Activated CD8-positive, alpha-beta T cell treated with anti-CD3 and anti-CD28 coated beads, Interleukin-2, amount 10 ng/mL, durations not matched to agents 7 days and 5 days (primary cell): ENCODE data around the gene NRG3. TPM values are rescaled to one million over a fixed set of nuclear protein-coding genes. Genes with fewer than 3 reads are reported as not detected.

Experiments used
- ATAC-seq: fragments of 150-1000 bp; cut with Tn5 transposase; one replicate; pipeline ENCODE4 v1.10.0; 2021; ENCODE audit warnings: moderate library complexity
- CTCF ChIA-PET: fragments of 350-600 bp; sonication (Branson Sonifier 250); formaldehyde crosslinking; loops from one replicate; lab custom pipeline; 2021; ENCODE audit warnings: antibody characterized with exemption; lab: Charles Lee
- POLR2A ChIA-PET: fragments of 350-600 bp; sonication (Branson Sonifier 250); formaldehyde crosslinking; loops from one replicate; lab custom pipeline; 2021; ENCODE audit warnings: antibody characterized with exemption; lab: Charles Lee
- DNase-seq: peaks from one replicate; pipeline ENCODE4 v3.0.0-alpha.2; 2020
- H3K27ac Mint-ChIP-seq: one replicate; pipeline ENCODE4 v1.8.0; 2021; ENCODE audit warnings: mild to moderate bottlenecking, mixed read lengths
- H3K27me3 Mint-ChIP-seq: one replicate; pipeline ENCODE4 v1.8.0; 2021; ENCODE audit warnings: low read depth, mixed read lengths
- H3K36me3 Mint-ChIP-seq: one replicate; pipeline ENCODE4 v1.8.0; 2021; ENCODE audit warnings: low read depth, mixed read lengths
- H3K4me1 Mint-ChIP-seq: one replicate; pipeline ENCODE4 v1.8.0; 2021; ENCODE audit warnings: low read depth, mixed read lengths
- H3K4me3 Mint-ChIP-seq: one replicate; pipeline ENCODE4 v1.8.0; 2021; ENCODE audit warnings: mild to moderate bottlenecking, mixed read lengths
- H3K9me3 Mint-ChIP-seq: one replicate; pipeline ENCODE4 v1.8.0; 2022; ENCODE audit warnings: mixed read lengths; ENCODE audit not compliant: insufficient read depth
- total RNA-seq, 2 experiments: library from RNA; stranded (reverse); gene quantifications; one replicate each; pipeline ENCODE4 v1.2.3, GENCODE V29; 2021

Gene NRG3
- total RNA-seq, 2 experiments from 2014 or later, result not detected

DNA sequence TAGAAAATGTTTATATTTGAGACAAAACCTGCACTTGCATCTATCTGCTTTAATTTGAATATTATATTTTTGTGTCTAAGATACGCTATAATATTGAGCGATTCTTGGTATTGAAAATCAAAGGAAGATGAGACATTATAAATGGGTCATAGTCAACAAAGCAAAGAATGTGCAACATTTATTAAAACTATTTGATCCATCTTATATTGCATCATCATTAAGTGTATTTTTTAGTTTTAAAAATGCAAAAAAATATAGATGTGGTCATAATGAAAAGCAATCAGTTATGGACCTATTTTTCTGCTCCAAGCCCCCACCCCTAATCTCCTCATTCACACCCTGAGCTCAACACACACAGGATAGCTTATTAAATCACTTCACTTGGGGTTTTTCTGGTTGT lies 847.3 kb downstream of the NRG3 start:
- Mint-ChIP-seq H3K4me3 (no peak overlapping the region), H3K27ac (no peak overlapping the region), H3K27me3 (no peaks in the 10 kb centered on the region), H3K4me1 (no peaks in the 10 kb centered on the region), H3K9me3 (peaks cover 18% of the 10 kb centered on the region), H3K36me3 (no peaks in the 10 kb centered on the region)
- ChIA-PET POLR2A (no interaction called here), CTCF (no interaction called here)
- no peak for DNase-seq
- no peak for ATAC-seq

DNA sequence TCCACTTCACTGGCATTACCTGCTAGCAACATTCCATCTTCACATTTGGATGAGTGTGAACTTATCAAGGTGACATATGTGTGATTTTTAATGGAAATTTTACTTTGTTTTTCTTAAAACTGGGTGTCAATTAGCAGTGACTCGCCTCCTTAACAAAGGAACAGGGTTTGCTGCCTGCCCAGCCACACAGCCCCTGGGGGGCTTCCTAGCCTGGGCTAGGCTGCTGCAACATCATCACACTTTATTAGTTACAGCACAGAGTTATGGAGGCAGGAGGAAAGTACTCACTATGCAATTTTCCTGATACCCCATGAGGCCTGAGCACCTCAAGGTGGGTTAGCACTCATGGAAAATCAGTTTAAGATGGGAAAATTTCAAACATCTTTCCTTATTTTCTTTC lies 861.3 kb downstream of the NRG3 start:
- no peaks in the 10 kb centered on the region for H3K27me3 Mint-ChIP-seq
- no peaks in the 10 kb centered on the region for H3K4me1 Mint-ChIP-seq
- ChIA-PET POLR2A (no interaction called here), CTCF (no interaction called here)
- H3K9me3 Mint-ChIP-seq, result no peaks in the 10 kb centered on the region
- no peak overlapping the region for H3K27ac Mint-ChIP-seq
- DNase-seq (no peak), ATAC-seq (no peak)
- no peak overlapping the region for H3K4me3 Mint-ChIP-seq
- H3K36me3 Mint-ChIP-seq, result no peaks in the 10 kb centered on the region

DNA sequence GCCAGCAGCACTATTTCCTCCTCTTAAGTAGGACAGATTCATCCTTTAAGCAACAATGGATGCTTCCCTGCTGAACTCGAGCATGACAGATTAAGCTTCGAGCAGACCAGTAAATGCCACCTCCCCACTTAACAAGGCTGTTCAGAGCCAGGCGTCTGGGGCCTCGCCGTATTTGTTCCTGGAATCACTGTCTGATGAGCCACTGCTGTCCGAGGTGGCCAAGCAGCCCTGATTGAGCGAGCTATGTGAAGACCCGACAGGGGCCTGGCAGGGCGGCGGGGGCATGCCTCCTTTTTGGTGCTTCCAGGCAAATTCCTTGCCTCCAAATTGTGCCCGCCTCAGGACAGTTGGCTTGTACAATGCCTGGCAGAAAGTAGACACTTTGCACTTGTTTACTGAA lies 862.6 kb downstream of the NRG3 start:
- POLR2A ChIA-PET, result no interaction called here
- Mint-ChIP-seq H3K4me1 (no peaks in the 10 kb centered on the region), H3K36me3 (no peaks in the 10 kb centered on the region), H3K9me3 (no peaks in the 10 kb centered on the region), H3K27ac (no peak overlapping the region), H3K4me3 (no peak overlapping the region), H3K27me3 (no peaks in the 10 kb centered on the region)
- CTCF ChIA-PET, result no interaction called here
- DNase-seq (no peak), ATAC-seq (no peak)

DNA sequence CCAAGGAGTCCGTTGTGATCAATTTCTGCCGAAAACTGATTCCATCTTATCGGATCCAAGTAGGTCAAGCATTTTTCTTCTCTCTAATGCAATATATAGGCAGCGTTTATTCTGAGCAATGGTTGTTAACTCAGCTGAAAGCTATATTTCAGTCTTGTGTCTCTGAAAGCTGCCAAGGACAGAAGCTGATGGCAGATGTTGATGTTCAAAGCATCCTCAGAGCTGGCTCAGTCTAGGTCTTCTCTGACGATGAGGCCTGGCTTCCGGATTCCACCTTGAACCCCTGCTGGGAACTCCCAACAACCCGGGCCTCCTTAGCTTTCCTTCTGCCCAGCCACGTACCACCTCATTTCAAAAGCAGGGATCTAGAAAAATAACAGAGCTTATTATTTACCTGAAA lies 863.6 kb downstream of the NRG3 start:
- Mint-ChIP-seq H3K9me3 (no peaks in the 10 kb centered on the region), H3K27me3 (no peaks in the 10 kb centered on the region), H3K4me3 (no peak overlapping the region), H3K4me1 (no peaks in the 10 kb centered on the region), H3K36me3 (no peaks in the 10 kb centered on the region), H3K27ac (no peak overlapping the region)
- no peak for DNase-seq
- CTCF ChIA-PET, result no interaction called here
- POLR2A ChIA-PET, result no interaction called here
- ATAC-seq, result no peak

DNA sequence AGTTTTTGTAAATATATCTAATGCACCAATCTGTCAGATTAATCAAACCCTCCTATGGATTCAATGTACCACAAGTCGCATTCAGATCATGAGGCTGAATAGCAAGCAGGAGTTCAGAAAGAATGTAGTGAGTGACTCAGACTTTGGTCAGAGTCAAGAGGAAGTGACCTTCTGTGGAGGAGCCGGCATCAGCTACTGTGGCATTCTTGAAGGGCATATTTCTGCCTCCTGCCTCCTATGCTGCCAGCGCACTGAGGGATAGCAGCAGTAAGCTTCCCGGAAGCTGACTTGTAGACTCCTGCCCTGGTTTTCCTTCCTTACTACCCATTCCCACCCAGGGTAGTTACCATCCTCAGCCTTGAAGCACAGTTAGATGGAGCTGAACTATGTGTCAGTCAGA lies 867.5 kb downstream of the NRG3 start:
- H3K9me3 Mint-ChIP-seq, result no peaks in the 10 kb centered on the region
- no peak for DNase-seq
- ChIA-PET POLR2A (no interaction called here), CTCF (no interaction called here)
- H3K27ac Mint-ChIP-seq, result no peak overlapping the region
- H3K4me3 Mint-ChIP-seq, result no peak overlapping the region
- no peaks in the 10 kb centered on the region for H3K36me3 Mint-ChIP-seq
- no peaks in the 10 kb centered on the region for H3K4me1 Mint-ChIP-seq
- H3K27me3 Mint-ChIP-seq, result no peaks in the 10 kb centered on the region
- ATAC-seq, result no peak

GRCh38 chr10:82742898-82743297 lies 867.9 kb downstream of the NRG3 start:
- POLR2A ChIA-PET, result no interaction called here
- Mint-ChIP-seq H3K9me3 (no peaks in the 10 kb centered on the region), H3K36me3 (no peaks in the 10 kb centered on the region), H3K4me1 (no peaks in the 10 kb centered on the region), H3K4me3 (no peak overlapping the region), H3K27ac (no peak overlapping the region), H3K27me3 (no peaks in the 10 kb centered on the region)
- ATAC-seq, result no peak
- DNase-seq, result no peak
- CTCF ChIA-PET, result no interaction called here

- ChIA-PET CTCF (no interaction called here), POLR2A (no interaction called here)
- H3K4me1 Mint-ChIP-seq, result no peaks in the 10 kb centered on the region
These were observed 875.5 kb downstream of the NRG3 start for GRCh38 chr10:82750538-82750937.

GRCh38 chr10:82757397-82757796 lies 882.4 kb downstream of the NRG3 start:
- no peaks in the 10 kb centered on the region for H3K36me3 Mint-ChIP-seq
- POLR2A ChIA-PET, result no interaction called here
- peaks cover 4% of the 10 kb centered on the region for H3K9me3 Mint-ChIP-seq
- CTCF ChIA-PET, result no interaction called here
- no peaks in the 10 kb centered on the region for H3K27me3 Mint-ChIP-seq
- no peak for ATAC-seq
- no peaks in the 10 kb centered on the region for H3K4me1 Mint-ChIP-seq
- H3K27ac Mint-ChIP-seq, result no peak overlapping the region
- H3K4me3 Mint-ChIP-seq, result no peak overlapping the region
- no peak for DNase-seq

More at GRCh38 chr10:82750538-82750937, 875.5 kb downstream of the NRG3 start:
- Mint-ChIP-seq H3K36me3 (no peaks in the 10 kb centered on the region), H3K27ac (no peak overlapping the region), H3K27me3 (no peaks in the 10 kb centered on the region), H3K4me3 (no peak overlapping the region), H3K9me3 (no peaks in the 10 kb centered on the region)
- DNase-seq, result no peak
- ATAC-seq, result no peak

- CTCF ChIA-PET, result no interaction called here
- Mint-ChIP-seq H3K36me3 (no peaks in the 10 kb centered on the region), H3K27me3 (no peaks in the 10 kb centered on the region), H3K4me3 (no peak overlapping the region), H3K4me1 (no peaks in the 10 kb centered on the region), H3K27ac (no peak overlapping the region), H3K9me3 (peaks cover 4% of the 10 kb centered on the region)
- DNase-seq (no peak), ATAC-seq (no peak)
- POLR2A ChIA-PET, result no interaction called here
These were observed 882.9 kb downstream of the NRG3 start for GRCh38 chr10:82757901-82758300.

DNA sequence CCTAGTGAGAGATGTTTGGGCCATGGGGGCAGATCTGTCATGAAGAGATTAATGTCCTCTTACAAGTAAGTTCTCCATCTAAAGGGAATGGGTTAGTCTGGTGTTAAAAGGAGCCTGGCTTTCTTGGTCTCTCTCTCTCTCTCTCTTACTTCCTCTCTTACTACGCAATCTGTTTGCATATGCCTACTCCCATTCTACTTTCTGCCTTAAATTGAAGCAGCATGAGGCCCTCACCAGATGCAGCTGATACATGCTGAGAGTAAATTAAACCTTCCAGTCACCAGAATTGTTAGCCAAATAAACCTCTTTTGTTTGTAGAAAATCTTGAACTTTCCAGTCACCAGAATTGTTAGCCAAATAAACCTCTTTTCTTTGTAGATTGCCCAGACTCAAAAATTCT lies 884.1 kb downstream of the NRG3 start:
- Mint-ChIP-seq H3K27me3 (no peaks in the 10 kb centered on the region), H3K4me3 (no peak overlapping the region), H3K4me1 (no peaks in the 10 kb centered on the region), H3K9me3 (peaks cover 4% of the 10 kb centered on the region), H3K36me3 (no peaks in the 10 kb centered on the region), H3K27ac (no peak overlapping the region)
- DNase-seq (no peak), ATAC-seq (no peak)
- ChIA-PET POLR2A (no interaction called here), CTCF (no interaction called here)

DNA sequence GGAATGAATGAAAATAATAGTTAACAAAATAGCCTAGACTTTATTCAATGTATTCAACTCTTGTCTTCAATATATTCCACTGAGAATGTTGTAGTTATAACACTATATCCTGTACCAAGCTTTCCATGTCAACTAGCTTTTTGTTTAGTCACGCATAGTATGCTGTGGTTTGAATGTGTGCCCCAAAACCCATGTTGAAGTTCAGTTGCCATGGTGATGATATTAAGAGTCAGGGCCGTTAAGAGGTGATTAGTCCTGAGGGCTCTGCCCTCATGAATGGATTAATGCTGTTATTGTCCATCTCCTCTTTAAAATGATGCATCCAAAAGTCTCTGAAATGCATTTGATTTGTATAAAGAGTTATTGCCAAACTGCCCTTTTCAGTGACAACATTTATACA lies 887.6 kb downstream of the NRG3 start:
- Mint-ChIP-seq H3K27me3 (no peaks in the 10 kb centered on the region), H3K36me3 (no peaks in the 10 kb centered on the region), H3K27ac (no peak overlapping the region), H3K4me3 (no peak overlapping the region), H3K4me1 (no peaks in the 10 kb centered on the region), H3K9me3 (peaks cover 4% of the 10 kb centered on the region)
- POLR2A ChIA-PET, result no interaction called here
- DNase-seq (no peak), ATAC-seq (no peak)
- CTCF ChIA-PET, result no interaction called here

DNA sequence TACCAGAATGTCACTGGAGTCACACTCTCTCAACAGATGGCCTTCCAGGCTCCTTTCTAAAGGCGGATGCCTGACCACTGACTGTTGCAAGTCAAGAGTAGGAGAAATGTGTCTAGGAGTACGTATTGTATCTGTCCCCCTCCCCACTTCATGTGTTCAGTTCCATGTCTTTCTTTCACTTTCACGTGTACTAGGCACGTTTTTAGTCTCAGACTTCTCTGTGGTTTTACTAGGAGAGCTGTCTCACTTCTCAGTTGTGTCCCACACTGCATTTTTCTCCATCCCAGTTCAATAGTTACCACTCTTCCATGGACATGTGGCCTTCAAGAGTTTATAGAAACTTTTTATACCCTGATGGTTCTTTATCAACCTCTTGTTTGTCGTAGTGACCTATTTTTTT lies 893.0 kb downstream of the NRG3 start:
- POLR2A ChIA-PET, result no interaction called here
- H3K27me3 Mint-ChIP-seq, result no peaks in the 10 kb centered on the region
- CTCF ChIA-PET, result no interaction called here

GRCh38 chr10:82778908-82779307 lies 903.9 kb downstream of the NRG3 start:
- DNase-seq (no peak), ATAC-seq (no peak)
- Mint-ChIP-seq H3K27ac (no peak overlapping the region), H3K4me3 (no peak overlapping the region), H3K9me3 (peaks cover 33% of the 10 kb centered on the region), H3K4me1 (no peaks in the 10 kb centered on the region), H3K36me3 (no peaks in the 10 kb centered on the region), H3K27me3 (no peaks in the 10 kb centered on the region)
- POLR2A ChIA-PET, result no interaction called here
- CTCF ChIA-PET, result no interaction called here

More for the DNA sequence above, 893.0 kb downstream of the NRG3 start:
- Mint-ChIP-seq H3K4me3 (no peak overlapping the region), H3K4me1 (no peaks in the 10 kb centered on the region), H3K9me3 (no peaks in the 10 kb centered on the region), H3K27ac (no peak overlapping the region), H3K36me3 (no peaks in the 10 kb centered on the region)
- no peak for ATAC-seq
- no peak for DNase-seq
